Loucy (cell line): ENCODE measurements around the gene PVALEF.

ENCODE experiments used
- H2AFZ ChIP-seq: fragments of 200-600 bp; sonication (generic); 2 replicates; pipeline ENCODE4 v1.6.0; 2016; ENCODE audit warnings: antibody characterized with exemption, mild to moderate bottlenecking, low read length, moderate library complexity
- H3F3A ChIP-seq: fragments of 200-600 bp; 2 replicates; pipeline ENCODE4 v1.6.0; 2016; ENCODE audit warnings: antibody characterized with exemption, low read depth, mild to moderate bottlenecking
- H3K27me3 ChIP-seq: fragments of 200-600 bp; sonication (generic); 2 replicates; pipeline ENCODE4 v1.6.1; 2014; ENCODE audit warnings: low read length, mild to moderate bottlenecking; ENCODE audit not compliant: insufficient read depth, poor library complexity, severe bottlenecking
- H3K36me3 ChIP-seq: fragments of 200-600 bp; sonication (generic); 2 replicates; pipeline ENCODE4 v1.6.1; 2016; ENCODE audit warnings: low read length; ENCODE audit not compliant: insufficient read depth
- H3K4me1 ChIP-seq: fragments of 200-600 bp; sonication (generic); 2 replicates; pipeline ENCODE4 v1.5.1; 2014; ENCODE audit warnings: low read length, mild to moderate bottlenecking; ENCODE audit not compliant: insufficient read depth, poor library complexity, severe bottlenecking
- H3K4me2 ChIP-seq: fragments of 200-600 bp; sonication (generic); 2 replicates; pipeline ENCODE4 v1.6.0; 2014; ENCODE audit warnings: antibody characterized with exemption, low read length, low read depth, mild to moderate bottlenecking; ENCODE audit not compliant: poor library complexity, severe bottlenecking
- H3K4me3 ChIP-seq: fragments of 200-600 bp; sonication (generic); 2 replicates; pipeline ENCODE4 v1.5.1; 2014; ENCODE audit warnings: low read length, mild to moderate bottlenecking, mixed read lengths; ENCODE audit not compliant: poor library complexity, severe bottlenecking
- H3K79me2 ChIP-seq: fragments of 200-600 bp; sonication (generic); 2 replicates; pipeline ENCODE4 v1.6.1; 2014; ENCODE audit warnings: low read length; ENCODE audit not compliant: insufficient read depth
- H3K9ac ChIP-seq: fragments of 200-600 bp; sonication (generic); 2 replicates; pipeline ENCODE4 v1.6.0; 2014; ENCODE audit warnings: mild to moderate bottlenecking, low read depth, low read length, moderate library complexity; ENCODE audit not compliant: poor library complexity, severe bottlenecking
- H3K9me2 ChIP-seq: fragments of 200-600 bp; sonication (generic); replicated peaks from 2 replicates; pipeline ENCODE4 v1.6.1; 2016; ENCODE audit warnings: low read depth, low read length, mixed read lengths
- H3K9me3 ChIP-seq: fragments of 200-600 bp; sonication (generic); 2 replicates; pipeline ENCODE4 v1.6.1; 2014; ENCODE audit warnings: mild to moderate bottlenecking, antibody characterized with exemption, low read length, low read depth; ENCODE audit not compliant: insufficient read depth
- H4K20me1 ChIP-seq: fragments of 200-600 bp; sonication (generic); 2 replicates; pipeline ENCODE4 v1.6.0; 2014; ENCODE audit warnings: antibody characterized with exemption, low read length, mild to moderate bottlenecking; ENCODE audit not compliant: insufficient read depth, poor library complexity, severe bottlenecking
- EZH2phosphoT487 ChIP-seq: fragments of 200-600 bp; IDR thresholded peaks from 2 replicates; pipeline ENCODE4 v1.6.1; 2018; ENCODE audit warnings: antibody characterized with exemption, mild to moderate bottlenecking, moderate library complexity, borderline replicate concordance
- TF ChIP-seq, protein P1 (sequence below): fragments of 200-600 bp; sonication (generic); conservative IDR thresholded peaks from 2 replicates; pipeline ENCODE4 v1.5.1; 2014; ENCODE audit warnings: mild to moderate bottlenecking, antibody characterized with exemption, low read length

PVALEF gene

DNA sequence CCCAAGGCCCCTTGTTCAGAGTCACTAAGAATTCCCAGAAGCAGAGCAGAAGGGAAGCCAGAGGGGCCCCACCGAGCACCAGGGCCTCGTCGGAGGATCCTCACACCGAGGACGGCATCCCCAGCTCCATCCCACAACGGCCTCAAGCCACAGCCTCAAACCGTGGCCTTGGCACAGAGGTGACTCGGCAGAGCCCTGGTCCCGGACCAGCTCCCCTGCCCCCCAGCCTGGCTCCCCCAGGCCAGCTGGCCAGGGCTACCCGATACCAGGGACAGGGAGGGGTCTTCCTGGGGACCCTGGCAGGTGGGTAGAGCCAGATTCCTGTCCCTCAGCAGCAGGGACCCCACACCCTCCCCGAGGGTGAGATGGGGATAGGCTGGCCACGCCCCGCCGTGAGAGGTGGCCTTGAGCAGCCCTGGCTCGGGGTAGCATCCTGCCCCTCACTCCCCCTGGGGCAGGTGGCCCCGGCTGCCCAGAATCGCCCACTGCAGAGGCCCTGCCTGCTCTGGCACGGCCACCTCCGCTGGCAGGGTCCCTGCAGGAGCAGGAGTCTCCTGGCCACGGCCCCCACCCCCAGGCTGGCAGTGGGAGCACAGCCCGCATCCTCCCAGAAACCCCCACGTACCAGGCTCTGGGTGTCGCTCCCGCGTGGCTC lies 5.6 kb upstream of the PVALEF start:
- TF ChIP-seq EZH2phosphoT487, result no peak
- TF ChIP-seq, protein P1, sequence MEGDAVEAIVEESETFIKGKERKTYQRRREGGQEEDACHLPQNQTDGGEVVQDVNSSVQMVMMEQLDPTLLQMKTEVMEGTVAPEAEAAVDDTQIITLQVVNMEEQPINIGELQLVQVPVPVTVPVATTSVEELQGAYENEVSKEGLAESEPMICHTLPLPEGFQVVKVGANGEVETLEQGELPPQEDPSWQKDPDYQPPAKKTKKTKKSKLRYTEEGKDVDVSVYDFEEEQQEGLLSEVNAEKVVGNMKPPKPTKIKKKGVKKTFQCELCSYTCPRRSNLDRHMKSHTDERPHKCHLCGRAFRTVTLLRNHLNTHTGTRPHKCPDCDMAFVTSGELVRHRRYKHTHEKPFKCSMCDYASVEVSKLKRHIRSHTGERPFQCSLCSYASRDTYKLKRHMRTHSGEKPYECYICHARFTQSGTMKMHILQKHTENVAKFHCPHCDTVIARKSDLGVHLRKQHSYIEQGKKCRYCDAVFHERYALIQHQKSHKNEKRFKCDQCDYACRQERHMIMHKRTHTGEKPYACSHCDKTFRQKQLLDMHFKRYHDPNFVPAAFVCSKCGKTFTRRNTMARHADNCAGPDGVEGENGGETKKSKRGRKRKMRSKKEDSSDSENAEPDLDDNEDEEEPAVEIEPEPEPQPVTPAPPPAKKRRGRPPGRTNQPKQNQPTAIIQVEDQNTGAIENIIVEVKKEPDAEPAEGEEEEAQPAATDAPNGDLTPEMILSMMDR, result no peak
- Histone ChIP-seq H3K4me3 (no peak overlapping the region), H3K9ac (no peak overlapping the region), H3K36me3 (no peaks in the 10 kb centered on the region), H3K4me1 (no peaks in the 10 kb centered on the region), H4K20me1 (no peaks in the 10 kb centered on the region), H3F3A (no peaks in the 10 kb centered on the region), H3K9me2 (no peaks in the 10 kb centered on the region), H3K27me3 (no peaks in the 10 kb centered on the region), H3K4me2 (no peak overlapping the region), H3K9me3 (no peaks in the 10 kb centered on the region), H3K79me2 (no peaks in the 10 kb centered on the region), H2AFZ (no peak overlapping the region)

DNA sequence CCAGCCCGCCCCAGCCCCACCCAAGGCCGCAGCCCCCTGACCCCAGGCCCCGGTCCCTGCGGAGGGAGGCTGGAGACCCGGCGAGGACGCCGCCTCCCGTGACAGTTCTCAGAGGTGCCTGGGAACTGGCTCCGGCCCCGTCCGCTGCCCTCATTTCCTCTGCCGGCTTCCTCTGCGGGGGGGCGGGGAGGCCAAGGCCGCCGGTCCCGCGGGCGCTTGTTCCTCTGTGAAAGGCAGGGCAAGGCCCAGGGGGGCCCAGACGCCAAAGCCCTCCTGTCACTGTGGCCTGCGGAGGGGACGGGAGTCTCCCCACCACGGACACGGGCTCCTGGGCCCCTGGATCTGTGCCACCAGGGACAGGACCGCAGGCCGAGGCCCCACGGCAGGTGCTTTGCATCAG lies 5.0 kb upstream of the PVALEF start:
- H3K9me2 ChIP-seq, result no peaks in the 10 kb centered on the region
- no peak overlapping the region for H2AFZ ChIP-seq
- no peaks in the 10 kb centered on the region for H3F3A ChIP-seq
- H3K79me2 ChIP-seq, result no peaks in the 10 kb centered on the region
- no peak overlapping the region for H3K4me2 ChIP-seq
- H3K4me1 ChIP-seq, result no peaks in the 10 kb centered on the region
- H4K20me1 ChIP-seq, result no peaks in the 10 kb centered on the region
- H3K27me3 ChIP-seq, result no peaks in the 10 kb centered on the region
- H3K9me3 ChIP-seq, result no peaks in the 10 kb centered on the region
- no peak overlapping the region for H3K4me3 ChIP-seq
- H3K9ac ChIP-seq, result no peak overlapping the region
- TF ChIP-seq, protein P1, result no peak
- TF ChIP-seq EZH2phosphoT487, result no peak
- H3K36me3 ChIP-seq, result no peaks in the 10 kb centered on the region

GRCh38 chr17:81160747-81161453 lies 4.4 kb upstream of the PVALEF start:
- no peak for TF ChIP-seq EZH2phosphoT487
- TF ChIP-seq, protein P1, result no peak

More at GRCh38 chr17:81160747-81161453, 4.4 kb upstream of the PVALEF start:
- Histone ChIP-seq H3K79me2 (no peaks in the 10 kb centered on the region), H3K9ac (no peak overlapping the region), H3K4me3 (no peak overlapping the region), H3K9me3 (no peaks in the 10 kb centered on the region), H4K20me1 (no peaks in the 10 kb centered on the region), H3K36me3 (no peaks in the 10 kb centered on the region), H3F3A (no peaks in the 10 kb centered on the region), H3K9me2 (no peaks in the 10 kb centered on the region), H3K27me3 (no peaks in the 10 kb centered on the region), H3K4me2 (no peak overlapping the region), H3K4me1 (no peaks in the 10 kb centered on the region), H2AFZ (no peak overlapping the region)
